EH (cell line): ENCODE measurements around the gene LY86.

Source experiments
- DNase-seq: peaks from one replicate; pipeline ENCODE4 v3.0.0-alpha.2; 2015; ENCODE audit warnings: low read depth

LY86 gene

GRCh38 chr6:6588064-6588923 lies at the start of gene LY86:
Gene LY86 (plus strand): TSS chr6:6588720. CDS start chr6:6588735, 15 bp downstream.
- no peak for DNase-seq

- no peak for DNase-seq
Observed at GRCh38 chr6:6539036-6539435, 49.5 kb upstream of the LY86 start.

- DNase-seq, result no peak
Observed at GRCh38 chr6:6542357-6542756, 46.2 kb upstream of the LY86 start.

- peak; percentile 6 for DNase-seq
Observed at GRCh38 chr6:6543181-6543879, 45.2 kb upstream of the LY86 start.

- DNase-seq, result no peak
Observed at GRCh38 chr6:6545616-6546317, 42.8 kb upstream of the LY86 start.

GRCh38 chr6:6546318-6547109 lies 42.0 kb upstream of the LY86 start:
- DNase-seq, result no peak

GRCh38 chr6:6547110-6547879 lies 41.2 kb upstream of the LY86 start:
- DNase-seq, result peak; percentile 75

GRCh38 chr6:6556161-6556737 lies 32.3 kb upstream of the LY86 start:
- no peak for DNase-seq

GRCh38 chr6:6556738-6557503 lies 31.6 kb upstream of the LY86 start:
- peak; percentile 17 for DNase-seq

- no peak for DNase-seq
Observed at GRCh38 chr6:6557504-6557839, 31.0 kb upstream of the LY86 start.

GRCh38 chr6:6557886-6558285 lies 30.6 kb upstream of the LY86 start:
- no peak for DNase-seq

- DNase-seq, result no peak
Observed at GRCh38 chr6:6559994-6560570, 28.4 kb upstream of the LY86 start.

GRCh38 chr6:6560909-6561308 lies 27.6 kb upstream of the LY86 start:
- DNase-seq, result no peak

- DNase-seq, result no peak
Observed at GRCh38 chr6:6564154-6564553, 24.4 kb upstream of the LY86 start.

GRCh38 chr6:6565069-6565468 lies 23.5 kb upstream of the LY86 start:
- no peak for DNase-seq

GRCh38 chr6:6565488-6565887 lies 23.0 kb upstream of the LY86 start:
- no peak for DNase-seq

- no peak for DNase-seq
Observed at GRCh38 chr6:6566766-6567165, 21.8 kb upstream of the LY86 start.

- DNase-seq, result no peak
Observed at GRCh38 chr6:6569096-6569810, 19.3 kb upstream of the LY86 start.

GRCh38 chr6:6569811-6570164 lies 18.7 kb upstream of the LY86 start:
- no peak for DNase-seq
